Activated CD4-positive, alpha-beta T cell treated with anti-CD3 and anti-CD28 coated beads for 36 hours (primary cell): ENCODE measurements around the gene GATA2. TPM values are rescaled to one million over a fixed set of nuclear protein-coding genes. Genes with fewer than 3 reads are reported as not detected.

Experiments
- ATAC-seq: fragments of 200-7000 bp; cut with Tn5 transposase; one replicate; pipeline ENCODE4 v1.10.0; 2021; ENCODE audit warnings: mild to moderate bottlenecking, moderate library complexity
- CTCF ChIA-PET: fragments of 350-600 bp; sonication (Branson Sonifier 250); formaldehyde crosslinking; loops from one replicate; lab custom pipeline; 2021; ENCODE audit warnings: antibody characterized with exemption; lab: Charles Lee
- POLR2A ChIA-PET: fragments of 350-600 bp; sonication (Branson Sonifier 250); formaldehyde crosslinking; loops from one replicate; lab custom pipeline; 2021; ENCODE audit warnings: antibody characterized with exemption, inconsistent platforms; lab: Charles Lee
- DNase-seq: peaks from one replicate; pipeline ENCODE4 v3.0.0-alpha.2; 2020
- H3K27ac Mint-ChIP-seq: one replicate; pipeline ENCODE4 v1.8.0; 2021; ENCODE audit warnings: mixed read lengths
- H3K27me3 Mint-ChIP-seq: one replicate; pipeline ENCODE4 v1.8.0; 2021; ENCODE audit warnings: mixed read lengths
- H3K36me3 Mint-ChIP-seq: one replicate; pipeline ENCODE4 v1.8.0; 2021; ENCODE audit warnings: low read depth, mixed read lengths
- H3K4me1 Mint-ChIP-seq: one replicate; pipeline ENCODE4 v1.8.0; 2021; ENCODE audit warnings: mixed read lengths
- H3K4me3 Mint-ChIP-seq: one replicate; pipeline ENCODE4 v1.8.0; 2021; ENCODE audit warnings: mild to moderate bottlenecking, moderate library complexity, mixed read lengths
- H3K9me3 Mint-ChIP-seq: one replicate; pipeline ENCODE4 v1.8.0; 2021; ENCODE audit warnings: low read depth, mixed read lengths
- intact Hi-C, 2 experiments: fragments of 100-400 bp; cut with DNase I in 1 of 2; cut with micrococcal nuclease in 1 of 2; formaldehyde crosslinking; loops; one replicate each; pipeline versions ENCODE4 v1.14.2 to v1.15.1; 2022 to 2024; cut with DNase I, micrococcal nuclease
- total RNA-seq, 2 experiments: library from RNA; stranded (reverse); gene quantifications; one replicate each; pipeline ENCODE4 v1.2.3, GENCODE V29; 2021

GATA2 gene
- total RNA-seq, 2 experiments from 2014 or later: 0.05 to 0.07 TPM

DNA sequence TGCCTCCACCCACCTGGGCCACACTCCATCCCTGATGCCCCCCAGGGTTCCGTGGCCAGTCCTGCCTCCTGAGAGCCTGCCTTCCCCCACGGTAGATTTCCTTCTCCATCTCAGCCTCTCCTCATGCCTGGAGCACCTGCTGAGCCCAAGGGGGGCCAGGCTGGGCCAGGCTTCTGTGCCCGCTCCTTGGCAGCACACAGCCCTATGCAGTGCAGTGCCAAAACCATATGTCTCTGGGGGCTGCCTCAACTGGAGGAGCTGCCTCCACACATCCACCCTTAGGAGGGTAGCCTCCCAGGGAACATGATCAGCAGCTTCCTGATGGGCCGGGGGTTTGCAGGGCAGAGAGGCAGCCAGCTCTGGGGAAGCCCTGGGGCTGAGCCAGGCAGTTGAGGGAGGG, 24.6 kb upstream of the GATA2 start:
- CTCF ChIA-PET: no interaction called here
- ATAC-seq (no peak), DNase-seq (no peak)
- no peaks in the 10 kb centered on the region for H3K4me1 Mint-ChIP-seq
- POLR2A ChIA-PET: no interaction called here
- H3K9me3 Mint-ChIP-seq: peaks cover 10% of the 10 kb centered on the region
- H3K27me3 Mint-ChIP-seq: peaks cover 38% of the 10 kb centered on the region
- no peak overlapping the region for H3K4me3 Mint-ChIP-seq
- no peaks in the 10 kb centered on the region for H3K36me3 Mint-ChIP-seq
- intact Hi-C loops: no loop called here
- H3K27ac Mint-ChIP-seq: no peak overlapping the region

DNA sequence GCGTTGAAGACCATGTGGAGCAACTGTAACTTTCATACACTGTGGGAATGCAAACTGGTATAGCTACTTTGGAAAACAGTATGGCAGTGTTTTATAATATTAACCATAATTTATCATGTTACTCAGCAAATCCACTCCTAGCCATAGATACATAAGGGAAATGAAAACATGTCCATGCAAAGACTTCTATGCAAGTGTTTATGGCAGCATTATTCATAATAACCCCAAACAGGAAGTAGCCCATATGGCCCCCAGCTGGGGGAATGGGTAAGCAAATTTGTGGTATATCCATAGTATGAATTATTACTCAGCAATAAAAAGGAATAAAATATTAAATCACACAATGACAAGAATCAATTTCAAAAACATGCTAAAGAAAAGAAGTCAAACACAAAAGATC, 23.0 kb upstream of the GATA2 start:
- ATAC-seq: no peak
- ChIA-PET CTCF (no interaction called here), POLR2A (no interaction called here)
- H3K27me3 Mint-ChIP-seq: peaks cover 42% of the 10 kb centered on the region
- intact Hi-C loops: no loop called here
- H3K4me1 Mint-ChIP-seq: no peaks in the 10 kb centered on the region
- H3K36me3 Mint-ChIP-seq: no peaks in the 10 kb centered on the region
- H3K27ac Mint-ChIP-seq: no peak overlapping the region
- DNase-seq: no peak
- H3K4me3 Mint-ChIP-seq: no peak overlapping the region
- H3K9me3 Mint-ChIP-seq: peaks cover 10% of the 10 kb centered on the region

DNA sequence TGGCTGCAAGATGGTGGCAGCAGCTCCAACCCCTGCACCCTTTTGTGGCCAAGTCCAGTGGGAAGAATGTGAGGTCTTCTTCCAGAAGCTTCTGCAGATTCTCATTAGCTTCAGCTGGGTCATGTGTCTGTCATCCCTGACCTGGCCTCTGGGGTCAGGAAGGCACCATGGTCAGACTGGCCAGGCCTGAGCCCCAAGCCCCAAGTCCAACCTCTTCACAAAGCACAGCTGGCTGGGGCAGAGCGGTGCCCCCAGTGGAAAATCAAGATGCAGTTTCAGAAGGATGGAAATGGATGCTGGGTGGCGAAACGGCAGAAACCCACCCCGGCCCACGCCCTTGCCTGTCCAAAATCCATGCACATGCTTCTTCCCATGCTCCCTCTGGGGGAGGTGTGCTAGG, 15.9 kb upstream of the GATA2 start:
- POLR2A ChIA-PET: interaction anchor here (0.6 kb wide), 1 partner anchor 9 kb away, joined by 3 read pairs; no protein-coding TSS in a partner anchor
- Mint-ChIP-seq H3K27ac (no peak overlapping the region), H3K27me3 (peaks cover 23% of the 10 kb centered on the region), H3K4me1 (no peaks in the 10 kb centered on the region), H3K4me3 (no peak overlapping the region), H3K36me3 (no peaks in the 10 kb centered on the region), H3K9me3 (peaks cover 2% of the 10 kb centered on the region)
- no peak for DNase-seq
- intact Hi-C loops: no loop called here
- CTCF ChIA-PET: interaction anchor here (0.6 to 0.7 kb wide), 2 partner anchors 115 to 1050 kb away, joined by 3 to 4 read pairs; no protein-coding TSS in a partner anchor
- no peak for ATAC-seq

DNA sequence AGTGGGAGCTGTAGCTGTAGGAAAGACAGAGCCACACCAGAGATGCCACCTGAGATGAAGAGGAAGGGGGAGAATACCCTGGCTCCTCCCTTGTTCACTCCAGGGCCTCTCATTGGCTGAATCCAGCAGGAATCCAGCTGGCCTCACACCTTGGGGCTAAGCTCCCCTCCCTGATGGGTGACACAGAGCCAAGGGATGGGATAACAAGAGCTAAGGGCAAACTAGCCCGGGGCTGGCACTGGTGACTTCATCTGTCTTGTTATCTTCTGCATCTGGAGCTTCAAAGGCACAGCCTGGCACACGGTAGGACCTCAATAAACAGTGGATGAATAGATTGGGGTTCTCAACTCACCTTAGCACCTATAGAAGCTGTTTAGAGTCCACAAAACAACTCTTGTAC, 13.8 kb upstream of the GATA2 start:
- Mint-ChIP-seq H3K9me3 (no peaks in the 10 kb centered on the region), H3K4me3 (no peak overlapping the region), H3K27ac (no peak overlapping the region), H3K4me1 (no peaks in the 10 kb centered on the region), H3K27me3 (peaks cover 19% of the 10 kb centered on the region), H3K36me3 (no peaks in the 10 kb centered on the region)
- intact Hi-C loops: no loop called here
- DNase-seq: no peak
- CTCF ChIA-PET: interaction anchor here (0.5 to 1.9 kb wide), 4 partner anchors 9 to 81 kb away, joined by 3 to 10 read pairs (median 3); no protein-coding TSS in a partner anchor
- no peak for ATAC-seq
- POLR2A ChIA-PET: no interaction called here

DNA sequence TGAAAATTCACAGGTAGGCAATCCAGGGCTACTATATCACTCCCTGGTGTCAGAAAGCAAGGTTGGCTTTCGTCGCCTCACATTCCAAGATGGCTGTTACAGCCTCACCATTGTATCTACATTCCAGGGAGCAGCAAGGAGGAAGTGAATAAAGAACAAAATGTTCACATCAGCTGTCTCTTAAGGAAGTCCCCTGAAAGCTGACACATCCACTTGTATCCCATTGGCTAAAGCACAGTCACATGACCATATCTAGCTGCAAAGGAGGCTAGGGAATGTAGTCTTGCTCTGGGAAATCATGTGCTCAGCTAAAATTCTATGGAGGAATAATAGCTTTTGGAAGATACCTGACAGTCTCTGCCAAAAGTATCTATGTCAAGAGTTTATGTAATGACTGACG, 12.8 kb upstream of the GATA2 start:
- no peak for DNase-seq
- no peak overlapping the region for H3K4me3 Mint-ChIP-seq
- ChIA-PET POLR2A (no interaction called here), CTCF (interaction anchor here (0.5 to 1.9 kb wide), 4 partner anchors 67 to 548 kb away, joined by 3 to 10 read pairs (median 4); no protein-coding TSS in a partner anchor)
- H3K27me3 Mint-ChIP-seq: peaks cover 19% of the 10 kb centered on the region
- no peak overlapping the region for H3K27ac Mint-ChIP-seq
- ATAC-seq: no peak
- intact Hi-C loops: no loop called here
- no peaks in the 10 kb centered on the region for H3K4me1 Mint-ChIP-seq
- no peaks in the 10 kb centered on the region for H3K36me3 Mint-ChIP-seq
- no peaks in the 10 kb centered on the region for H3K9me3 Mint-ChIP-seq

DNA sequence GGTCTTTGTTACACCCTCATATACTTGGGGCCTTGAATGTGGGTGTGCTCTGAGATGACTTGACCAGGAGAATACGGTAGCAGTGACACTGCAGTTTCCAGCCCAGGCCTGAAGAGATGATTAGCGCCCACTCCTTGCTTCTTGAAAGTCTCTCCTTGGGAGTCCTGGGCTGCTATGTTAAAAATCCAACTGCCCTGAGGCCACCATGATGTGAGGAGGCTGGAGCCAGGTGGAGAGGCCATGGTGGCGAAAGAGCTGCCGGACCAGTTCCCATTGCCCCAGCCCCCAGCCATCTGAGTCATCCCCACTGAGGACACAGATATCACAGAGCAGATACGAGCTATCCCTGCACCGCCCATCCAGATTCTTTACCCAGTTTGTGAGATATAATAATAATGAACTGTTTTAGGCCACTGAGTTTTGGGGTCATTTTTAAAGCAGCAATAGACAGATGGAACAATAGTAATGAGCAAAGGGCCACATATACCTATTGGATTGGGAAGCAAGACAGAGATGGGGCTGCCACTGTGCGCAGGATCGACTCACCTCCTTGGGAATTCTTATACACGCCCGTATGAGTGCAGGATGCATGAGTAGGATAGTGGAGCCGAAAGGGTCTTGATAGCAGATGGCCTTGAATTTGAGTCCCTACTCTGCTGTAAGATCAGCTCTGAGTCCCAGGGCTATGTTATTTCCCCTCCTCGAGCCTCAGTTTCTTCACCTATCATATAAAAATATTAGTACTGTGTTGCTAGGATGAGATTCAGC, 12.1 kb upstream of the GATA2 start:
- CTCF ChIA-PET: interaction anchor here (0.5 to 1.9 kb wide), 4 partner anchors 68 to 466 kb away, joined by 3 to 10 read pairs (median 4); no protein-coding TSS in a partner anchor
- POLR2A ChIA-PET: no interaction called here
- no peak for DNase-seq
- intact Hi-C loops: no loop called here
- Mint-ChIP-seq H3K36me3 (no peaks in the 10 kb centered on the region), H3K27me3 (peaks cover 19% of the 10 kb centered on the region), H3K4me3 (no peak overlapping the region), H3K27ac (no peak overlapping the region), H3K4me1 (no peaks in the 10 kb centered on the region), H3K9me3 (no peaks in the 10 kb centered on the region)
- no peak for ATAC-seq

DNA sequence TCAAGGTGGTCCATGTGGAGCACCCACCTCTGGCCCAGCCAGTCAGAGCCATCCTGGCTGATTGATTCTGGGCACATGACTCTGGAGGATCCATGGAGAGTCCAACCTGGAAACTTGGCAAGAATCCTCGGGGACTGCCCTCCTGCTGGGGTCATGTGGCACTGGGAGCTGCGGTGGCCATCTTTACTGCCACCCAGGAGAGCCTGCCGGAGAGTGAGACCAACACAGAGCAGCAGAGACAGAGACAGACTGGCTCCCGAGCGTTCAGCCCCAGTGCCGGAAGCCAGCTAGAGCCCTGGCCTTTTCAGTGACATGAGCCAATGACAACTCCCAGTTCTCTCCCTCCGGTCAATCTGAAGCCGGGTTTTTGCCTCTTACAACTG, 11.5 kb upstream of the GATA2 start:
- Mint-ChIP-seq H3K27ac (no peak overlapping the region), H3K4me3 (no peak overlapping the region), H3K27me3 (peaks cover 18% of the 10 kb centered on the region), H3K9me3 (no peaks in the 10 kb centered on the region), H3K4me1 (no peaks in the 10 kb centered on the region), H3K36me3 (no peaks in the 10 kb centered on the region)
- ATAC-seq (no peak), DNase-seq (no peak)
- POLR2A ChIA-PET: no interaction called here
- CTCF ChIA-PET: interaction anchor here (0.9 to 1.8 kb wide), 2 partner anchors 79 to 466 kb away, joined by 3 read pairs; no protein-coding TSS in a partner anchor
- intact Hi-C loops: no loop called here

DNA sequence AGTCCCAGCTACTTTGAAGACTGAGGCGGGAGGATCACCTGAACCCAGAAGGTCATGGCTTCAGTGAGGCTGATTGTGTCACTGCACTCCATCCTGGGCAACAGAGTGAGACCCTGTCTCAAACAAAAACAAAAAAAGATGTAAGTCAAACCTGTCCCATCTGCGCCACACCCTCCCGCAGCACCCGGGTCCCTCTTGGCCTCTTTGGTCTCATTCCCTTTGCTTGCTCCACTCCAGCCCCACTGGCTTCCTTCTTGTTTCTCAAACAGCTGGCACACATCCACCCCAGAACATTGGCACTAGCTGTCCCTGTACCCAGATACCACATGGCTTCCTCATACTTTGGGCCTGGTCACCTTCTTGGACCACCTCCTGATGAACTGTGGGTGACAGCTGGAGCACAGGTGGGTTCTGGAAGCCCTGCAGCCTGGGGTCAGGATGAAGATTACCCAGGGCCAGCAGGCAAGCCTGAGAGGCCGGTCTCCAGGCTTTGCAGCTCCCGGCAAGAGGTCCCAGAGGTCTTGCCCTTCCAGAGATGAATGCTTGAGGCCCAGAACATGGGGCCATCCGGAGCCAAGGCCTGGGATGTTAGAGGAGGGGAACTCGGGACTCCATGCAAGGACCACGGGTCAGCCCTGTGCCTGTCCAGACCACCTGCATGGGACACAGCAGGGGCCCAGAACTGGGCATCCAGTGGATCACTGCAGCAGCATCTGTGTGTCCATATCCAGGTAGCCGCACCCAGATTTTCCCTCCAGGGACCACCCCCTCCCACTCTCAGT, 10.9 kb upstream of the GATA2 start:
- ChIA-PET CTCF (interaction anchor here (0.7 to 1.8 kb wide), 3 partner anchors 37 to 1051 kb away, joined by 3 to 5 read pairs (median 3); partner anchors contain the start of gene DNAJB8), POLR2A (no interaction called here)
- Mint-ChIP-seq H3K27me3 (peaks cover 14% of the 10 kb centered on the region), H3K4me1 (no peaks in the 10 kb centered on the region), H3K27ac (no peak overlapping the region), H3K4me3 (no peak overlapping the region), H3K9me3 (no peaks in the 10 kb centered on the region), H3K36me3 (no peaks in the 10 kb centered on the region)
- ATAC-seq (no peak), DNase-seq (no peak)
- intact Hi-C loops: no loop called here

DNA sequence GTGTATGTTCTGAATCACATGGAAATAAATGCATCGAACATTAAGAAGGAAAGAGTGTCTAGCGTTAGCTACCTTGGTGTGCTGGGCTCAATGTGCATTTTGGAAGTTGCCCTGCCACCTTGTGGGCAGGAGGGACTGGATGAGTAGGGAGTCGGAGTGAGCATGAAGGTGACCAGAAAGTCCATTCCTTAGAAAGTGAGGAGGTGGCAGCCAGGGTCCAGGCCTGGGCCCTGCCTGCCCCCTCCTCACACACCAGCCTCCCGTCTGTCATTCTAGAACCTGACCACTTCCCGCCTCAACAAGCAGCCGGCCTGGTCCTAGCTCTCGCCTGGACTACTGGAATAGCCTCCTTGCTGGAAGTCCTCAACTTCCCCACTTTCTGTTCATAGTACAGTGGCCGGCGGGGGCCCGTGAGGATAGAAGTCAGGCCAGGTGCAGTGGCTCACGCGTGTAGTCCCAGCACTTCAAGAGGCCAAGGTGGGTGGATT, 10.2 kb upstream of the GATA2 start:
- DNase-seq (no peak), ATAC-seq (no peak)
- CTCF ChIA-PET: interaction anchor here (0.5 to 1.8 kb wide), 4 partner anchors 29 to 1051 kb away, joined by 3 to 5 read pairs (median 4); no protein-coding TSS in a partner anchor
- no peak overlapping the region for H3K27ac Mint-ChIP-seq
- POLR2A ChIA-PET: no interaction called here
- peaks cover 17% of the 10 kb centered on the region for H3K27me3 Mint-ChIP-seq
- no peak overlapping the region for H3K4me3 Mint-ChIP-seq
- no peaks in the 10 kb centered on the region for H3K36me3 Mint-ChIP-seq
- intact Hi-C loops: no loop called here
- no peaks in the 10 kb centered on the region for H3K9me3 Mint-ChIP-seq
- H3K4me1 Mint-ChIP-seq: no peaks in the 10 kb centered on the region

DNA sequence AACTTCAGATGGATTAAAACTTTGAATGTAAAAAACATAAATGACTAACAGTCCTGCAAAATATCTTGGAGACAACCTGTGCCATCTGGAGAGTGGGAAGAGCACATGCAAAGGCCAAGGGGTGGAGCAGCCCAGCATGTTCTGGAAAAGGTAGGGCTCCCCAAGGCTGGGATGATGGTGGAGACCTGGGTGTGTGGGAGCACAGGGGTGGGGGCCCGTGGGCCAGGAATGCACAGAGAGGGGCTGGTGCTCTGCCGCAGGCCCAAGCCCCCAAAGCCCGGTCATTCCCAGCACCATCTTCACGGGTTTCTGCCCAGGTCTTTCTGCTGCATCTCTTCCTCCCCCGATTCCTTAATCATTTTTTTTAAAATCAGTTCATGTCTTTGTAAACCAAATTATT, 9.7 kb upstream of the GATA2 start:
- Mint-ChIP-seq H3K27me3 (peaks cover 17% of the 10 kb centered on the region), H3K36me3 (no peaks in the 10 kb centered on the region), H3K9me3 (no peaks in the 10 kb centered on the region), H3K27ac (no peak overlapping the region), H3K4me1 (no peaks in the 10 kb centered on the region), H3K4me3 (no peak overlapping the region)
- intact Hi-C loops: no loop called here
- ATAC-seq (no peak), DNase-seq (no peak)
- POLR2A ChIA-PET: no interaction called here
- CTCF ChIA-PET: interaction anchor here (1.1 to 1.8 kb wide), 3 partner anchors 75 to 1052 kb away, joined by 3 to 5 read pairs (median 4); no protein-coding TSS in a partner anchor

DNA sequence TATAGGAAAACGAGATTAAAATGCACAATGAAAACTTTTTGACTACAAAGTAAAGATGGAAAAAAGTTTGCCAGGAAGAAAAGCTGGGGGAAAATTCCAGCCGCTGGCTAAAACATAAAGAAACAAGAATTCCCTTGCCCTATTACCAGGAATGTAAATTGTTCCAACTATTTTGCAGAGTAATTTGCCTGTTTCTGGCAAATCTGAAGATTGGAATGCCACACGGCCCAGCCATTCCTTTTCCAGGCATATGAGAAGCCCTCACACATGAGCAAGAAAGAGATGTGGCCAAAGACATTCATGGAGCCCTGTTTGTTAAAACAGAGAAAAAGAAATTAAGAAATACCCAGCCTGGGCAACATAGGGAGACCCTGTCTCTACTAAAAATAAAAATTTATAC, 8.4 kb upstream of the GATA2 start:
- Mint-ChIP-seq H3K9me3 (no peaks in the 10 kb centered on the region), H3K4me3 (no peak overlapping the region), H3K27me3 (peaks cover 17% of the 10 kb centered on the region), H3K36me3 (no peaks in the 10 kb centered on the region), H3K27ac (no peak overlapping the region), H3K4me1 (no peaks in the 10 kb centered on the region)
- ATAC-seq: no peak
- POLR2A ChIA-PET: no interaction called here
- DNase-seq: no peak
- CTCF ChIA-PET: interaction anchor here (2.3 kb wide), 1 partner anchor 75 kb away, joined by 15 read pairs; no protein-coding TSS in a partner anchor
- intact Hi-C loops: no loop called here
